MV-4-11 (cell line): ENCODE measurements around the gene SYCP2.

ENCODE experiments used
- DNase-seq: peaks from one replicate; lab custom pipeline; 2025; lab: John Stamatoyannopoulos, UW

Gene SYCP2

GRCh38 chr20:59822291-59823029 lies 111.0 kb downstream of the SYCP2 start:
- DNase-seq, result no peak

DNA sequence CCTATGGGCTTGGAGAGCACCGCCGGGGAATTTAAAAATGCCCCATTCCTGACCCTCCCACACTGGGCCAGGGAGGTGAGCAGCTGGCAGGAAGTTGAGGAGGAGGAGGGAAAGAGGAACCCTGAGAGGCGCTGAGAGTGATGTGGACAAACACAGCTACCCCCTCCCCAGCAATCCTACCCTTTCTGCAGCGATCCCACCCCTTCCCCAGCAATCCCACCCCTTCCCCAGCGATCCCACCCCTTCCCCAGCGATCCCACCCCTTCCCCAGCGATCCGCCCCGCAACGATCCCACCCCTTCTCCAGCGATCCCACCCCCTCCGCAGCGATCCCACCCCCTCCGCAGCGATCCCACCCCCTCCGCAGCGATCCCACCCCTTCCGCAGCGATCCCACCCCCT lies 111.6 kb downstream of the SYCP2 start:
- no peak for DNase-seq

- DNase-seq, result no peak
Observed at GRCh38 chr20:59821201-59821600, 112.2 kb downstream of the SYCP2 start.

DNA sequence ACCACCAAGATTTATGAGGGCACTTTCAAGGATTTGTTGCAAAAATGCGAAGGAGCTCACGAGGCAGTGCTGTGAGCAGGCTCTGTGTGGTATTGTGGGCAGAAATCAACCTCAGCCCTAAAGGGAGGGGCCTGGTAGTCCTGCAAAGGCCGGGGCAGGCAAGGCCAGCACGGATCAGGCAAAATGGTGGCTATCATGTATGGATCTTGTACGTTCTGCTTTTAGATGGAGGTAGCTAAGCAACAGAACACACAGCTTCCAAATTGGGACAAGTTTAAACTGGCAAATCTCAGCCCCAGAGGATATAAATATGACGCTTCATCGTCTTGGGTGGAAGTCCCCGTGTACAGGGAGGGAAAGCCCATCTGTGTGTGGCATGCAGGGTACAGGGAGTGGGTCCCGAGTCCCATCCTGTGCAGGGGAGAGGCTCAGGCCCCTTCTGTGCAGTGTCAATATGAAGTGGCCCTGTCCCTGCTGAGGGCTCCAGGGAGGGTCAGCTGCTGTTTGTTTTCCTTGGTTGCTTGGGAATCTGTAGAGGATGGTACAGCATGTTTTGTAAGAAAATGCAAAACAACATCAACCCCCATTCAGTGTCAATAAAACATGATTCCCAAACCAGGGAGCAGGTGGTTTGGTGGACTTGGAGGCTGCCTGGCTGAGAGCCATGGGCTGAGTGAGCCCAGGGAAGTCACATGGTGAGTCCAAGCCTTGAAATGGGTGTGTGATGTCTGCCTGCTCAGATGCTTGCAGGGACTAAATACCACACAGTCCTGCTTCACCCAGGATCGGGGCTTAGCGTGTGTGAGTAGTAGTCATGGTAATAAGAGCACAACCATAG lies 113.0 kb downstream of the SYCP2 start:
- no peak for DNase-seq

DNA sequence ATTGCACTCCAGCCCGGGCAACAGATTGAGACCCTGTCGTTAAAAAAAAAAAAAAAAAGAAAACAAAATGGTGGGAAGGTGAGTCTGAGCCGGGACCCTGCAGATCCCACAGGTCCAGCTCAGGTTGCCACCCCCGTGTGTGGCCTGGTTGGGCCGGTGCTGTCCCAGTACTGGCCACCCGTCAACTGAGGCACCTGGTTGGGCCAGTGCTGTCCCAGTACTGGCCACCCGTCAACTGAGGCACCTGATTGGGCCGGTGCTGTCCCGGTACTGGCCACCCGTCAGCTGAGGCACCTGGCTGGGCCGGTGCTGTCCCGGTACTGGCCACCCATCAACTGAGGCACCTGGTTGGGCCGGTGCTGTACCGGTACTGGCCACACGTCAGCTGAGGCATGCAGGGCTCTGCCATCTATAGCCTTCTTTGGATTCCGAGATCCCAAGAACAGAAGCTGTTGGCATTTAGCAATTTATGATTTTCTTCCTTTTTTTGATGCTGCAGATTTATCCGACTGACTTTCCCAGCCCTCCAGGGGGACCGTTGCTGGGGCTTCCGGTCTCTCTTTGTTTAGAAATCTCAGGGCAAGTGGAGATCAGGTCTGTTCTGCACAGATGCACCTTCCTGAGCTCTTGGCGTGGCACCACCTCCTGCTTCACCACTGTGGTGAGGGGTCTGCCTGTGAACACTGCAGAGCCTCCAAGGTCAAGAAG lies 113.8 kb downstream of the SYCP2 start:
- DNase-seq, result no peak

GRCh38 chr20:59818911-59819310 lies 114.5 kb downstream of the SYCP2 start:
- no peak for DNase-seq

DNA sequence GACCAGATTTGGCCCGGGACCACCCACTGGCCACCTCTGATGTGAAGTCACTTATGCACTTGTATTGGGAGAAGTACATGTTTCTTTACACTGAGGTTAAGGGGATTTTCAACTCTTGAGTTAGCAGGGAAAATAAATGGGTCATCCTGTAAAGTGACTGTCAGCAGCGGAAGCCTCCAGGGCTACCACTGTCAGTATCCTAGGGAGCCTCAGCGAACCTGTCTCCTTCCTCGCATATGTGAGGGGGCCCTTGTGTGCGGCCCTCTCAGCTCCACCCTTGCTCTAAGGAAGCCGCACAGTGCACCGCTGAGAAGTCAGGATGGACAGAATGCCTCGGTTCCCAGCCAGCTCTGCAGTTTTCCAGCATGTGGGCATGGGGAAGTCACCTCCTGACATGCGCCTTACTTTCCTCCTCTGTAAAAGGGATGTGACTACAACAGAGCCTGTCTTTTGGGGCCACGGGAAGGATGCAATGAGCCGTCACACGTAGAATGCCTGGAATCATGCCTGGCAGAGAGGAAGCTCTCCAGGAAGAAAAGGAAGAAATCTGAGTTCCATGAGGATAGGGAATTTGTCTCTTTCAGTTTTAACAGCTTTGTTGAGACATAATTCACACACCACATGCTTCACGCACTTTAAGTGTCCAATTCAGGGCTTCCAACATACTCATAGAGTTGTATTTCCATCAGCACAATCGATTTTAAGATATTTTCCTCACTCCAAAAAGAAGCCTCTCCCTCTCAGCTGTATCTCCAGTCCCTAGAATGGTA lies 115.4 kb downstream of the SYCP2 start:
- DNase-seq, result no peak

DNA sequence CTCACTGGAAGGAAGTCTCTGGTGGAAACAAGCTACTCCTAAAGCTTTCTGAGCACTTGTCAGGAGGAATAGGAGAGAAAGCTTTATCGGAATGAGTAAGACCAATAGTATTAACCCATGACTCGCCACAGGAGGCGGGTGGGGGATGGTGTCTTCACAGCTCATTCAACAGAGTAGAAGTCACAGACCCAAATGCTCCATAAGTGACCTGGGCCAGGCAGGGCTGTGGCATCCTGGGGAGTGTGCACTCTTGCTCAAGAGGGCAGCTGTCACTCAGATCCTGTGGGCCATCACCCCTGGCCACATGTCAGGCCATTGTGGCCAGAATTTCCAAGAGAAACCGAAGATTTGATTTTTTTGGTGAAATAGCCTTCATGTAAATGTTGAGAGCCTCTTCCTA lies 116.0 kb downstream of the SYCP2 start:
- DNase-seq, result peak; percentile 15

DNA sequence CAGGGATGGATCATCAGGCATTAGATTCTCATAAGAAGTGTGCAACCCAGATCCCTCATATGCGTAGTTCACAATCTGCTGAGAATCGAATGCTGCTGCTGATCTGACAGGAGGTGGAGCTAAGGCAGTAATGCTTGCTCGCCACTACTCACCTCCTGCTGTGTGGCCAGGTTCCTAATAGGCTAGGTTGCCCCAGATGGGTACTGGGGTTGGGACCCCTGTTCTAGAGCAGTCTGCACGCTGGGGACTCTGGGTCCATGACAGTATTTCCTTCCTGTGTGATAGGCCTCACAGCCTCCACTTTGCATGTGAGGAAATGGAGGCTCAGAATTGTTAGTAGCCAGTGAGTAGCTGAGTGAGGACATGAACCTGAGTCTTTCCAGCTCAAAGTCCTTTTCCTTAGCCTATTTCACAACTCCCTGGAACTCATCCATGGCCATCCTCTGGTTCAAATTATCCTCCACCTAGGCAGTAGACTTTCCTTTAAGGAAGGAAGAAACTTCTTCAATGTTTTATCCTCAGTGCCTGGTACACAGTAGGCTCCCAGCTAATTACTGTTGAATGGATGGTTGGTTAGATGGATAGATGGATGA lies 117.2 kb downstream of the SYCP2 start:
- no peak for DNase-seq

DNA sequence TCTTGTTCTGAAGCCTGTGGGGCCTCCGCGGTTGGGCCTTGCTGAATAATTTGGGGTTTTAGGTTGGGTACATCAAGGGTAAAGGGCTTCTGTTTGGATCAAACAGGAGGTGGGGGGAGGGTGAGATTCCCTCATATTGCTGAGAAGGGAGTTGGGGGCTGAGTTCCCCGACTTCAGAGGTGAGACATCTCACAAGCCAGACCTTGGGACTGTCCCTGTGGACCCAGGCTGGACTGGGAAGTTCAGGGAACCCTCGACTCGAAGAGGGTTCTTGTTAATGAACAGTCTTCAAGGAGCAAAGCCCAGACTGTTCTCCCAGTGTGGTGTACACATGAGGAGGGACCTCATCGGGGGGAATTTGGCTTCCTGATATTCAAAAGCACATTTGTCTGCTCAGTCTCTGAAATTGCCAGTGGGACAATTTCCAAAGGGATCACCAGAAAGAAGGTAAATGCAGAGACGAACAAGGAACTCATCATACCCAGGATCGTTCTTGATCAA lies 118.5 kb downstream of the SYCP2 start:
- no peak for DNase-seq

DNA sequence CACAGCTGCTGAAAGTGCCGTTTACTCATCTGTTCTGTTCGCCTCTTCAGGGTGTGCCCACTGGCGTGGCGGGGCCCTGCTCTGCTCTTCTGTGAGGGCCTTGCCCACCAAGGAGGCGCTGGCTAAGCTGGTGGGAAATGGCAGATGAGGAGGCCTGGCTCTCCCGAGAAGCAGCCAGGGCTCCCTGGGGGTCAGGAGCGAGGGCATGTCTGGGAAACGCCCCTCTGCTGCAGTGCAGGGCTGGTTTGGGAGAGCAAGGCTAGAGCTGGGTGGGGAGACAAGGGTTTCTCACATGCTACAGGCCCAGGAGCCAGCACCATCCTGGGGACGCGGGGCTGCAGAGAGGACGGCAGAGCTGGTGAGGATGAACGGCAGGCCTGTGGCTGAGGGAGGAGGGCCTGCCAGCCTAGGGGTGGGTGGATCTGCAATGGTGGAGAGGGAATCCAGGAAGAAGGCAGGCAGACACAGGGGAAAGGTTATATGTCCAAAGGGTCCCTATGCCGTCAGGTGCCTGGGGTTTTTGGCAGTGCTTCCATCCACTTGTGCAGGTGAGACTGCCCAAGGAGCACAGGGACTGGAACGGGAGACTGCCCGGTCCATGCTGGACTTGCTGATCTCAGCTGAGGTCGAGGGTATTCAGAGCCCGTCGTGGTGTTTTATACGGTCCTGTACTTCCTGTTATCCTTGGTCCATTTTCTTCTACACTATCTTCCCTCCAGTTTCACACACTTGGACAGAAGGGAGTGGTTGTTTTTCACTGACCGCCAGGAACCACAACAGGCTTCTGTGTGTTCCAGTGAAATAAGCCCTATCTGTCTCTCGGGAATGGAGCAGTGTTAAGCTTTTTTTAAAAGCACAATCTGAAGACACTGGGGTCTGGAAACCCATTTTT lies 119.2 kb downstream of the SYCP2 start:
- no peak for DNase-seq
